Panc1 (cell line): ENCODE results near the gene SHF. TPM values are rescaled to one million over a fixed set of nuclear protein-coding genes. Genes with fewer than 3 reads are reported as not detected.

ENCODE experiments used
- ATAC-seq: fragments of 200-7000 bp; cut with Tn5 transposase; 2 replicates; pipeline ENCODE4 v1.9.1; 2020; ENCODE audit warnings: mild to moderate bottlenecking, moderate library complexity
- BruUV-seq: library from RNA; stranded (reverse); fragments of 400-500 nt; replicated peaks from 2 replicates; lab custom pipeline; 2021; lab: Mats Ljungman, UMichigan
- CTCF ChIA-PET: fragments of 300-600 bp; sonication (Branson Sonifier 250); formaldehyde crosslinking; loops from one replicate; lab custom pipeline; 2022; ENCODE audit warnings: antibody characterized with exemption; lab: Charles Lee
- POLR2A ChIA-PET: fragments of 300-600 bp; sonication (Branson Sonifier 250); formaldehyde crosslinking; loops from one replicate; lab custom pipeline; 2022; ENCODE audit warnings: antibody characterized with exemption; lab: Charles Lee
- DNase-seq: peaks from one replicate; pipeline ENCODE4 v3.0.0-alpha.2; 2010; ENCODE audit warnings: low read depth, low spot score
- H3K27ac ChIP-seq: 2 replicates; pipeline ENCODE4 v1.5.1; 2011; ENCODE audit warnings: mild to moderate bottlenecking, low read length, inconsistent platforms
- H3K27me3 ChIP-seq: fragments of 200-500 bp; sonication (Bioruptor generic); 2 replicates; pipeline ENCODE4 v1.6.0; 2014; ENCODE audit warnings: low read length, inconsistent platforms; ENCODE audit not compliant: control insufficient read depth, insufficient read depth
- H3K36me3 ChIP-seq: fragments of 200-500 bp; sonication (Bioruptor generic); 2 replicates; pipeline ENCODE4 v1.5.1; 2014; ENCODE audit warnings: inconsistent platforms, mild to moderate bottlenecking, low read length, moderate library complexity; ENCODE audit not compliant: control insufficient read depth, insufficient read depth
- H3K4me1 ChIP-seq: 2 replicates; pipeline ENCODE4 v1.5.1; 2011; ENCODE audit warnings: inconsistent platforms, mild to moderate bottlenecking, low read length, moderate library complexity; ENCODE audit not compliant: control insufficient read depth, insufficient read depth
- H3K4me3 ChIP-seq, 2 experiments: 2 replicates each; pipeline ENCODE4 v1.5.1; 2011 to 2012; ENCODE audit warnings: low read depth in 2 of 2, low read length in 2 of 2, mild to moderate bottlenecking in 2 of 2, inconsistent platforms in 1 of 2, moderate library complexity in 1 of 2
- H3K9me3 ChIP-seq: fragments of 200-500 bp; sonication (Bioruptor generic); 2 replicates; pipeline ENCODE4 v1.5.1; 2014; ENCODE audit warnings: low read depth, mild to moderate bottlenecking, inconsistent platforms, low read length, moderate library complexity; ENCODE audit not compliant: control insufficient read depth, insufficient read depth
- CTCF ChIP-seq: fragments of 450-650 bp; IDR thresholded peaks from 2 replicates; pipeline ENCODE4 v1.5.1; 2017; ENCODE audit warnings: mild to moderate bottlenecking
- POLR2AphosphoS5 ChIP-seq: IDR thresholded peaks from 2 replicates; pipeline ENCODE4 v1.6.1; 2012; ENCODE audit warnings: mild to moderate bottlenecking, low read depth, low read length, moderate library complexity
- REST ChIP-seq, 2 experiments: IDR thresholded peaks; 2 replicates each; pipeline ENCODE4 v1.6.1; 2011 to 2012; ENCODE audit warnings: low read depth in 2 of 2, control low read depth in 1 of 2, low read length in 1 of 2, mild to moderate bottlenecking in 1 of 2, moderate library complexity in 1 of 2; ENCODE audit not compliant: insufficient read depth in 1 of 2
- SIN3A ChIP-seq: IDR thresholded peaks from 2 replicates; pipeline ENCODE4 v1.6.1; 2012; ENCODE audit warnings: low read depth, mild to moderate bottlenecking, low read length, moderate library complexity, borderline replicate concordance; ENCODE audit not compliant: insufficient read depth
- TCF7L2 ChIP-seq: IDR thresholded peaks from 2 replicates; pipeline ENCODE4 v1.6.1; 2011; ENCODE audit warnings: mild to moderate bottlenecking, low read depth, low read length, inconsistent platforms
- in situ Hi-C: cut with HindIII; loops from 2 replicates; pipeline ENCODE4 v1.10.0; 2016; ENCODE audit warnings: low sequenced_read_pairs, low pct_unique_long_range_greater_than_20kb
- intact Hi-C: fragments of 100-400 bp; cut with micrococcal nuclease; formaldehyde crosslinking; loops from one replicate; pipeline ENCODE4 v1.10.0; 2022; ENCODE audit not compliant: unreplicated experiment
- total RNA-seq: library from RNA; stranded (reverse); gene quantifications from one replicate; pipeline ENCODE4 v1.2.1, GENCODE V29; 2021; ENCODE audit not compliant: unreplicated experiment

Gene SHF
- total RNA-seq, 1 experiment from 2014 or later, result 3.0 TPM

GRCh38 chr15:45165536-45165935, 22.2 kb downstream of the SHF start:
- Histone ChIP-seq H3K4me1 (peaks cover 8% of the 10 kb centered on the region), H3K27me3 (no peaks in the 10 kb centered on the region), H3K27ac (peak overlapping the region; percentile 29; the same call in 1 of the 2 replicates), H3K4me3 (no peak overlapping the region), H3K9me3 (no peaks in the 10 kb centered on the region), H3K36me3 (no peaks in the 10 kb centered on the region)
- DNase-seq, result no peak
- intact Hi-C loops, result no loop called here
- no TSS peak for BruUV-seq
- TF ChIP-seq SIN3A (no peak), POLR2AphosphoS5 (no peak), TCF7L2 (no peak), CTCF (no peak), REST (IDR thresholded peaks at IDR 0.05; ENCODE audit: insufficient read depth in 1 of 2, low read depth in 2 of 2, low read length in 1 of 2) (no peak)
- ATAC-seq, result no peak
- ChIA-PET CTCF (interaction anchor here (0.7 kb wide), 1 partner anchor 51 kb away, joined by 5 read pairs; no protein-coding TSS in a partner anchor), POLR2A (no interaction called here)
- in situ Hi-C loops, result no loop called here

- H3K36me3 ChIP-seq, result no peaks in the 10 kb centered on the region
- peak overlapping the region; percentile 12; the same call in 1 of the 2 replicates for H3K27ac ChIP-seq
- in situ Hi-C loops, result no loop called here
- peaks cover 8% of the 10 kb centered on the region for H3K4me1 ChIP-seq
- DNase-seq (no peak), ATAC-seq (no peak)
- intact Hi-C loops, result no loop called here
- ChIA-PET POLR2A (interaction anchor here (0.6 to 0.7 kb wide), 2 partner anchors 28 to 29 kb away, joined by 7 to 11 read pairs; no protein-coding TSS in a partner anchor), CTCF (interaction anchor here (0.7 to 2.5 kb wide), 4 partner anchors 18 to 52 kb away, joined by 5 to 13 read pairs (median 6); no protein-coding TSS in a partner anchor)
- BruUV-seq, result no TSS peak
- H3K9me3 ChIP-seq, result no peaks in the 10 kb centered on the region
- no peaks in the 10 kb centered on the region for H3K27me3 ChIP-seq
- H3K4me3 ChIP-seq, result no peak overlapping the region
- TF ChIP-seq CTCF, result no peak
- TF ChIP-seq SIN3A, result no peak
Observed at GRCh38 chr15:45164914-45165313, 22.9 kb downstream of the SHF start.
